Tongue (tissue), 3 donors: ENCODE data around the gene MUCL3. TPM values are rescaled to one million over a fixed set of nuclear protein-coding genes. Genes with fewer than 3 reads are reported as not detected.
"Not testable (repeated sequence)": the region's sequence is repeated elsewhere in the genome, so short reads cannot be mapped to it uniquely, and the experiment has no call there.

ENCODE experiments used
- DNase-seq: peaks from one replicate; pipeline ENCODE4 v3.0.0-alpha.2; 2015
- small RNA-seq: library from RNA; depleted of rRNA; stranded (forward); fragments of <200 nt; gene quantifications from one replicate; pipeline ENCODE3, GENCODE V24; 2014; ENCODE audit warnings: low replicate concordance
- total RNA-seq: library from RNA; depleted of rRNA; stranded (reverse); fragments of >200 nt; gene quantifications from one replicate; pipeline ENCODE4 v1.2.3, GENCODE V29; 2014

Gene MUCL3
- total RNA-seq, 1 donor from 2014 or later: not detected

DNA sequence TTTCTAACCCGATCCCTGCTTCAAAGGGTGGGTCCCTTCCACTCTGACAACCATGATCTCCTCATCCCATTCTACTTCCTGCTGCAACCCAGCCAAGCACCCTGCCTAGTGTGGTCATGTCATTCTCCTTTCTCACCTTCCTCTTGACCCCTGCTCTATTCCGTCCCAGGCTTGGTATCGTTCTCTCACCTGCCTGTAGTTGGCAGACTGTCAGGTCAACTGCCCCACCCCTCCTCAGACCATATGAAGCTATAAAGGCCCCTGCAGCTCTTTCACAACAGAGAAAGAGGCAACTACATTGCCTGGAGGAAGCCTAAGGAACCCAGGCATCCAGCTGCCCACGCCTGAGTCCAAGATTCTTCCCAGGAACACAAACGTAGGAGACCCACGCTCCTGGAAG lies 42.7 kb downstream of the MUCL3 start, which contains the start of gene MUC21:
Gene MUC21, plus strand, starts transcription at position 280 of the 400 bp plus-strand sequence. CDS start 241 bp downstream, outside the sequence.
- no peak for DNase-seq

DNA sequence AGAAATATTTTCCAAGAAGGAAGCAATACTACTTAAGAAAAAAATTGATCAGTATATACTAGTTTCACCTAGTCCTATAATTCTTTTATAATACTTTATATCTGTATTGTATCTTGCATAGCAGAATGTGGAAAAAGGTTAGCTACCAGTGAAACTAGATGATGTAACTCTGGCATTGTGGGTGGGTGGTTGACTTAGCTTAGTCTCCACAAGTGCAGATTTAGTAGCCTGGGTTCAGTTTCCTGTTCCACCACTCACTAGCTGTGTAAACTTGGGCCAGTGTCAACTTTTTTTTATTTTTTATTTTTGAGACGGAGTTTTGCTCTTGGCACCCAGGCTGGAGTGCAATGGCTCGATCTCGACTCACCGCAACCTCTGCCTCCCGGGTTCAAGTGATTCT lies 44.7 kb downstream of the MUCL3 start:
- DNase-seq: no peak

DNA sequence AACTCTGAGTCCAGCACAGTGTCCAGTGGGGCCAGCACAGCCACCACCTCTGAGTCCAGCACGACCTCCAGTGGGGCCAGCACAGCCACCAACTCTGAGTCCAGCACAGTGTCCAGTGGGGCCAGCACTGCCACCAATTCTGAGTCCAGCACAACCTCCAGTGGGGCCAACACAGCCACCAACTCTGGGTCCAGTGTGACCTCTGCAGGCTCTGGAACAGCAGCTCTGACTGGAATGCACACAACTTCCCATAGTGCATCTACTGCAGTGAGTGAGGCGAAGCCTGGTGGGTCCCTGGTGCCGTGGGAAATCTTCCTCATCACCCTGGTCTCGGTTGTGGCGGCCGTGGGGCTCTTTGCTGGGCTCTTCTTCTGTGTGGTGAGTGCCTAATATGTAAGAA lies 46.5 kb downstream of the MUCL3 start:
- no peak for DNase-seq

DNA sequence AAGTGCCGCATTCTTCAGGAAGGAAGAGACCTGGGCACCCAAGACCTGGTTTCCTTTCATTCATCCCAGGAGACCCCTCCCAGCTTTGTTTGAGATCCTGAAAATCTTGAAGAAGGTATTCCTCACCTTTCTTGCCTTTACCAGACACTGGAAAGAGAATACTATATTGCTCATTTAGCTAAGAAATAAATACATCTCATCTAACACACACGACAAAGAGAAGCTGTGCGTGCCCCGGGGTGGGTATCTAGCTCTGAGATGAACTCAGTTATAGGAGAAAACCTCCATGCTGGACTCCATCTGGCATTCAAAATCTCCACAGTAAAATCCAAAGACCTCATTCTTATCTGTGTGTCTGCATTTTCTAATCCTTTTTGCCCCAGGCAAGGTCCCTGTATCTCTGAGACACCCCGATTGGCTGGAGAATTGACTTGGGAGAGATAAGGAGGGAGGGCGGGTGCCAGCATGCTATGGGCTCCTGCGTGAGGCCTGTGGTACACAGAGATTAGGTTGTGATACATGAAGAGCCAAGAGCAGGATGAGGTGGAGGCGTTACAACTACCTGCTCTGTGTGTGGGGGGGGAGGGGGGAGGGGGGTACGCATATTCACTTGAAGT lies 47.5 kb downstream of the MUCL3 start:
- DNase-seq: no peak

DNA sequence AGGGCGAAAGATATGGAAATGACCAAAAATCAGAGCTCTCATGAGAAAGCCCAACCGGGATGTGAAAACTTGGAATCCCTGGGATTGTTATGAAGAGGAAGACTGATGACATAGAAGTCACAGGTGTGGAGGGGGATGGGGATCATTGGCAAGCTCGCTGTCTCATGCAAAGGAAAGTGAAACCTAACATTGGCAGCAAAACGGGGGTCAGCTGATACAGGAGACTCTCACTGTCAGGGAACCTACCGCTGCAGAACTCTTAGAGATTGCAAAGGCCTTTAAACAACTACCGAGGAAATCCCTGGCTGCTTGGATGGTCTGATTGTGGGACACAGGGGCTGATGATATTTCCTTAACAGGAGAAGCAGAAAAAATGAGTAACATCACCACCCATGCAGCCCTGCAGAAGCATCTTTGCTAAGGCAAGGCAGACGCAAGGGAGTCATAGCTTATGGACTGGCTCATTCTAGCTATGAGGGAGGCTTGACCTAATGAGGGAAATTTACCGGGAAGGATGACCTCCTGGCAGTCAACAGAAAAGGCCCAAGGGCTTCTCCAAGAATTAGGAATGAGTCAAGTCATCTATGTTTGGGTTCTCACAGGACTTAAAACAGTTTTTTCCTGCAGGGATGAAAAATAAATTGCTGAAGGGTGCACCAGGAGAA lies 49.8 kb downstream of the MUCL3 start:
- DNase-seq: no peak

DNA sequence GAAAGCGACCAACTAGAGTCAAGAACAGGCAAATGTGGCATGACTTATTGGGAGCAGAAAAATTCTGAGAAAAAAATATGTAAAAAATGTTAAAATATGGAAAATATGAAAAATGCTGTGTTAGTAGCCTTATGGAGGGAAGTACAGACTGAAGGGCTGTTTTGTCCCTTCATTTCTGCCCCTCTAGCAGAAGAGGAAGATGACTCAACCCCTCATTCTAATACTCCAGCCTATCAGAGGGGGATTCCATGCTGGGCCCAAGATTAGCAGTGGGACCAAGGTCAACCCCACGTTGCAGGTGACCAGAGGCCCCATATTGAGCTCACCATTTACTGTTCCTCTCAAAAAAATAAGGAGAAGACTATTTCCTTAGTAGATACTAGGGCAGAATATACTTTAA lies 51.1 kb downstream of the MUCL3 start:
- DNase-seq: no peak

DNA sequence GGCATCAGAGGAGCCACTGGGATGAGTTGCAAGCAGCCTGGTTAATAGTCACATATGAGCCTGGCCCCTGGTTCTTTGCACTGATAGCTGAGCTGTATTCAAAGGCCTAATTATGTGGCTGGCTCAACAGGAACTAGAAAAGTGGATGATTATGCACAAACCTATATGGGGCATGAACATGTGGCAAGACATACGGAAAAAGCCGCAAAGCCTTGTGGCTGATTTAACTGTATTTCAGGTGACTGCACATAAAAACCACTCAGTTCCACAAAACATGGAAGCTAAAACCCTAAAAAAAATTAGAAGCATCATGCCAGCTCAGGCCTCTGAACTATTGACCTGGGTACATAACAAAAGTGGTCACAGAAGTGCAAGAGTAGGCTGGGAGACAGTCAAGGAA lies 56.5 kb downstream of the MUCL3 start:
- no peak for DNase-seq

DNA sequence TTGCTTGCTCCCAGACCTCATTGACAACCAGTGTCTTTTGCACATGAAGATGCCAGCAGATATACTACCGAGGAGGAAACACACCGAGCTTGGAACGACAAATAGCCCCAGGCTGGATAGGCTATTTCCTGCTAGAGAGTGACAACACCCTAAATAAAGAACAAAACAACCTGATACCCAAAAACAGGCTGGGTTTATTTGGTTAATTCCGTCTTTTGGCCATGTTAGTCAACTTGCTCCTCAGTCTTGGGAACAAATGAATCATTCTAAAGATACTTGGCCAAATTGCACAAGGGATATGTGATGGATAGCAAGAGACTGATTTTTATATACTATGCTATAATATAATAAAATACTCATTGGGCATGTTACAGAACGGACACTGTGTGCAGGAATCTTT lies 58.0 kb downstream of the MUCL3 start:
- DNase-seq: no peak

DNA sequence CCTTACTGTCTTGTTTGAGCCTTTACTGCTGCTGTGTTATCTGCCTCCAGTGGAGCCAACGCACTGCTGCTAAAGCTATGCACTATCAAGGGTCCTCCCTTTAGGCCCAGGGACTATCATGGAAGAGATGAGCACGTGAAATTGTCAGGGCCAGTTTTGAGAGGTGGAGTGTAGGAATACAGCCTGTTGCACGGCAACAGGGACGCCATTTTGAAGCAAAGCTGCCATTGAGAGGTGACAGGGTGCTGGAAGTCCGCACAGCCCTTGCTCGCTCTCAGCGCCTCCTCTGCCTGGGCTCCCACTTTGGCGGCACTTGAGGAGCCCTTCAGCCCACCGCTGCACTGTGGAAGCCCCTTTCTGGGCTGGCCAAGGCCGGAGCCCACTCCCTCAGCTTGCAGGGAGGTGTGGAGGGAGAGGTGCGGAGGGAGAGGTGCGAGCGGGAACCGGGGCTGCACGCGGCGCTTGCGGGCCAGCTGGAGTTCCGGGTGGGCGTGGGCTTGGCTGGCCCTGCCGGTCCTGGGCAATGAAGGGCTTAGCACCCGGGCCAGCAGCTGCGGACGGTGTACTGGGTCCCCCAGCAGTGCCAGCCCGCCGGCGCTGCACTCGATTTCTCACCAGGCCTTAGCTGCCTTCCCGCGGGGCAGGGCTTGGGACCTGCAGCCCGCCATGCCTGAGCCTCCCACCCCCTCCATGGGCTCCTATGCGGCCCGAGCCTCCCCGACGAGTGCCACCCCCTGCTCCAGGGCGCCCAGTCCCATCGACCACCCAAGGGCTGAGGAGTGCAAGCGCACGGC lies 59.5 kb downstream of the MUCL3 start:
- DNase-seq: not testable (repeated sequence)

DNA sequence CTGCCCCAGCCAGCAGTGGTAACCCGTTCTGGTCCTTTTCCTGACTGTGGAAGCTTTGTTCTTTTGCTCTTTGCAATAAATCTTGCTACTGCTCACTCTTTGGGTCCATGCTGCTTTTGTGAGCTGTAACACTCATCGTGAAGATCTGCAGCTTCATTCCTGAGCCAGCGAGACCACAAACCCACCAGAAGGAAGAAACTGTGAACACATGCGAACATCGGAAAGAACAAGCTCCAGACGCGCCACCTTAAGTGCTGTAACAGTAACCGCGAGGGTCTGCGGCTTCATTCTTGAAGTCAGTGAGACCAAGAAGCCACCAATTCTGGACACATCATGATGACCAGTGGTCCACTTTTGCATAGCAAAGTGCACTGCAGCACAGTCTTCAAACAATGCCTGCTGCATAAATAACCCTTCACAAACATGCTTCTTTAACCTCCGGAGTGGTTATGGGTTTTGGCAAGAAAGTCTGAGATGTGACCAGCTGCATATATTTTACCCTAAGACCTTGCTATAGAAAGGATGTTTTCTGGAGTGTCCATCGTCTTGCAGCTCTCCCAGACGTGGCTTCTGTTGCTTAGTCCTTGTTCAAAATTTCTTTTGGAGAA lies 60.6 kb downstream of the MUCL3 start:
- DNase-seq: no peak

DNA sequence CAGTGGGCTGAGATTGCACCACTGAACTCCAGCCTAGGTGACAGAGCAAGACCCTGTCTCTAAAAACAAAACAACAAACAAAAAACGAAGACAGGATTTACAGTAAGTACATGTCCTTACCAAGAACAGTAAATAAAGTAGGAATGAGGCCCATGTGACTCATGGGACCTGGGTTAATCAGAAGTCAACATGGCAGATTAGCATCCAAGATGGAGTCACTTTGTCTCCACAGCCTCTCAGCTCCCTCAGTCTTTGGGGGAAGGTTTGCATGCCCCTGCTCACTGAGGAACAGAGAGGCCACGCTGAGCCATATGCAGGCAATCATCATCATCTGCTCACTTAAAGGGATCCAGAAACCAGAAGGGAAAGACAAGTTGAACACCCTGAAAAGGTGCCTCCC lies 61.7 kb downstream of the MUCL3 start:
- DNase-seq: no peak

Small RNAs within 50 kb of the gene (small RNA-seq; reads per million reads assigned to genes)
- not detected for gene RF00019

Other genes with a start within 250 kb of the MUCL3 start
- gene NRM, start 250.0 kb upstream of the MUCL3 start, total RNA-seq: 5.2 TPM
- gene MDC1, start 223.7 kb upstream of the MUCL3 start, total RNA-seq: 14.5 TPM
- 286 TPM for gene TUBB, start 220.6 kb upstream of the MUCL3 start, total RNA-seq
- gene FLOT1, start 198.3 kb upstream of the MUCL3 start, total RNA-seq: 79.3 TPM
- gene IER3, start 196.4 kb upstream of the MUCL3 start, total RNA-seq: 7.1 TPM
- gene DDR1, start 56.5 kb upstream of the MUCL3 start, total RNA-seq: 73.2 TPM
- gene GTF2H4, start 32.8 kb upstream of the MUCL3 start, total RNA-seq: 19.9 TPM
- gene VARS2, start 26.7 kb upstream of the MUCL3 start, total RNA-seq: 19.6 TPM
- not detected for gene SFTA2, start 8.8 kb upstream of the MUCL3 start, total RNA-seq
- gene MUC21, start 42.7 kb downstream of the MUCL3 start, total RNA-seq: 6.9 TPM
- 0.21 TPM for gene MUC22, start 69.5 kb downstream of the MUCL3 start, total RNA-seq
- gene C6orf15, start 171.6 kb downstream of the MUCL3 start, total RNA-seq: 5.0 TPM
- gene PSORS1C1, start 173.8 kb downstream of the MUCL3 start, total RNA-seq: 0.41 TPM
- gene CDSN, start 179.5 kb downstream of the MUCL3 start, total RNA-seq: not detected
- gene PSORS1C2, start 198.1 kb downstream of the MUCL3 start, total RNA-seq: not detected
- gene CCHCR1, start 216.8 kb downstream of the MUCL3 start, total RNA-seq: 14.2 TPM
- 16.4 TPM for gene TCF19, start 217.6 kb downstream of the MUCL3 start, total RNA-seq
- 7.5 TPM for gene POU5F1, start 229.7 kb downstream of the MUCL3 start, total RNA-seq